H9 (cell line): ENCODE data around the gene DYRK4. TPM values are rescaled to one million over a fixed set of nuclear protein-coding genes. Genes with fewer than 3 reads are reported as not detected.

Experiments used
- DNase-seq: peaks from one replicate; pipeline ENCODE4 v3.0.0-alpha.2; 2017
- H2AFZ ChIP-seq: one replicate; pipeline ENCODE4 v1.6.1; 2013; ENCODE audit warnings: mild to moderate bottlenecking, low read length, control low read depth, moderate library complexity
- H2AK5ac ChIP-seq: 2 replicates; pipeline ENCODE4 v1.6.1; 2013; ENCODE audit warnings: low read length, control low read depth, mixed read lengths; ENCODE audit not compliant: insufficient read length
- H2BK120ac ChIP-seq: one replicate; pipeline ENCODE4 v1.6.1; 2013; ENCODE audit warnings: low read depth, mild to moderate bottlenecking, low read length, control low read depth, inconsistent platforms; ENCODE audit not compliant: poor library complexity, severe bottlenecking
- H2BK12ac ChIP-seq: 2 replicates; pipeline ENCODE4 v1.6.1; 2013; ENCODE audit warnings: low read length, control low read depth, mixed read lengths, low read depth; ENCODE audit not compliant: insufficient read length
- H2BK15ac ChIP-seq: 2 replicates; pipeline ENCODE4 v1.6.1; 2013; ENCODE audit warnings: low read depth, low read length, control low read depth
- H2BK20ac ChIP-seq: one replicate; pipeline ENCODE4 v1.6.1; 2013; ENCODE audit warnings: low read depth, mild to moderate bottlenecking, low read length, control low read depth, inconsistent platforms; ENCODE audit not compliant: poor library complexity, severe bottlenecking
- H2BK5ac ChIP-seq: 2 replicates; pipeline ENCODE4 v1.6.1; 2013; ENCODE audit warnings: low read length, control low read depth, mixed read lengths; ENCODE audit not compliant: insufficient read length
- H3K14ac ChIP-seq: 2 replicates; pipeline ENCODE4 v1.6.1; 2013; ENCODE audit warnings: low read length, control low read depth; ENCODE audit not compliant: insufficient read depth
- H3K18ac ChIP-seq: 2 replicates; pipeline ENCODE4 v1.6.1; 2013; ENCODE audit warnings: low read depth, mild to moderate bottlenecking, mixed read lengths, low read length, control low read depth; ENCODE audit not compliant: insufficient read length
- H3K23ac ChIP-seq: 2 replicates; pipeline ENCODE4 v1.6.1; 2013; ENCODE audit warnings: low read length, control low read depth, mixed read lengths, low read depth; ENCODE audit not compliant: insufficient read length
- H3K23me2 ChIP-seq: 2 replicates; pipeline ENCODE4 v1.6.1; 2013; ENCODE audit warnings: low read depth, mild to moderate bottlenecking, mixed read lengths, low read length, control low read depth; ENCODE audit not compliant: insufficient read length, poor library complexity, severe bottlenecking
- H3K27ac ChIP-seq: 2 replicates; pipeline ENCODE4 v1.5.1; 2013; ENCODE audit warnings: low read length, control low read depth, mixed read lengths, low read depth; ENCODE audit not compliant: insufficient read length
- H3K27me3 ChIP-seq: 2 replicates; pipeline ENCODE4 v1.6.1; 2013; ENCODE audit warnings: low read length, control low read depth, inconsistent platforms; ENCODE audit not compliant: insufficient read depth
- H3K4ac ChIP-seq: 2 replicates; pipeline ENCODE4 v1.6.1; 2013; ENCODE audit warnings: low read depth, mild to moderate bottlenecking, control low read depth, inconsistent platforms, low read length, moderate library complexity
- H3K4me1 ChIP-seq: 2 replicates; pipeline ENCODE4 v1.6.1; 2013; ENCODE audit warnings: low read length, control low read depth, inconsistent platforms; ENCODE audit not compliant: insufficient read depth
- H3K4me2 ChIP-seq: 2 replicates; pipeline ENCODE4 v1.6.1; 2013; ENCODE audit warnings: low read length, control low read depth, mixed read lengths; ENCODE audit not compliant: insufficient read length, insufficient read depth
- H3K56ac ChIP-seq: 2 replicates; pipeline ENCODE4 v1.6.1; 2013; ENCODE audit warnings: low read depth, mild to moderate bottlenecking, mixed read lengths, low read length, control low read depth; ENCODE audit not compliant: insufficient read length
- H3K79me1 ChIP-seq: 2 replicates; pipeline ENCODE4 v1.6.1; 2013; ENCODE audit warnings: low read depth, mild to moderate bottlenecking, moderate library complexity, low read length, control low read depth, inconsistent platforms; ENCODE audit not compliant: insufficient read depth, poor library complexity, severe bottlenecking
- H3K79me2 ChIP-seq: 2 replicates; pipeline ENCODE4 v1.6.1; 2013; ENCODE audit warnings: low read length, control low read depth, inconsistent platforms; ENCODE audit not compliant: insufficient read depth
- H3K9ac ChIP-seq: 2 replicates; pipeline ENCODE4 v1.6.1; 2013; ENCODE audit warnings: low read length, control low read depth, mixed read lengths; ENCODE audit not compliant: insufficient read length; ENCODE audit errors: extremely low read depth
- H3K9me3 ChIP-seq: one replicate; pipeline ENCODE4 v1.6.1; 2013; ENCODE audit warnings: low read depth, low read length, inconsistent platforms; ENCODE audit not compliant: control insufficient read depth
- H3T11ph ChIP-seq: one replicate; pipeline ENCODE4 v1.6.1; 2013; ENCODE audit warnings: mild to moderate bottlenecking, low read length, control low read depth, inconsistent platforms
- H4K20me1 ChIP-seq: one replicate; pipeline ENCODE4 v1.6.1; 2013; ENCODE audit not compliant: control insufficient read depth, insufficient read length, insufficient read depth
- H4K5ac ChIP-seq: 2 replicates; pipeline ENCODE4 v1.6.1; 2013; ENCODE audit warnings: low read depth, mild to moderate bottlenecking, mixed read lengths, low read length, control low read depth; ENCODE audit not compliant: insufficient read length
- H4K8ac ChIP-seq: replicated peaks from 2 replicates; pipeline ENCODE4 v1.6.1; 2013; ENCODE audit warnings: low read length, control low read depth, mixed read lengths, low read depth; ENCODE audit not compliant: insufficient read length
- H4K91ac ChIP-seq: 2 replicates; pipeline ENCODE4 v1.6.1; 2013; ENCODE audit warnings: low read depth, mild to moderate bottlenecking, moderate library complexity, mixed read lengths, low read length, control low read depth; ENCODE audit not compliant: insufficient read length
- H3K27ac Mint-ChIP-seq, 3 experiments: 2 replicates in 2 of 3; 3 replicates in 1 of 3; pipeline ENCODE4 v1.8.0; 2020 to 2021; ENCODE audit warnings: mixed read lengths in 3 of 3, mild to moderate bottlenecking in 1 of 3, moderate library complexity in 1 of 3
- H3K27me3 Mint-ChIP-seq: 2 replicates; pipeline ENCODE4 v1.8.0; 2021; ENCODE audit warnings: low read depth, mild to moderate bottlenecking, moderate library complexity, mixed read lengths
- H3K36me3 Mint-ChIP-seq, 3 experiments: 2 replicates in 2 of 3; 3 replicates in 1 of 3; pipeline ENCODE4 v1.8.0; 2020 to 2021; ENCODE audit warnings: low read depth in 3 of 3, mixed read lengths in 3 of 3; ENCODE audit not compliant: insufficient read depth in 1 of 3
- H3K4me1 Mint-ChIP-seq, 2 experiments: 2 replicates each; pipeline ENCODE4 v1.8.0; 2020; ENCODE audit warnings: mixed read lengths in 2 of 2
- H3K4me3 Mint-ChIP-seq, 2 experiments: 2 replicates in 1 of 2; 3 replicates in 1 of 2; pipeline ENCODE4 v1.8.0; 2020 to 2021; ENCODE audit warnings: mild to moderate bottlenecking in 2 of 2, mixed read lengths in 2 of 2, moderate library complexity in 1 of 2
- H3K9me3 Mint-ChIP-seq, 2 experiments: 2 replicates in 1 of 2; 3 replicates in 1 of 2; pipeline ENCODE4 v1.8.0; 2020; ENCODE audit warnings: mild to moderate bottlenecking in 2 of 2, mixed read lengths in 2 of 2, moderate library complexity in 1 of 2
- CTCF ChIP-seq: fragments of 200-600 bp; sonication (generic); conservative IDR thresholded peaks from 3 replicates; pipeline ENCODE4 v1.8.0; 2021; ENCODE audit warnings: antibody characterized with exemption, mild to moderate bottlenecking
- WGBS: extraction: QIAGEN DNeasy Blood & Tissue Kit; methylation state at CpG from one replicate; pipeline ENCODE4 v1.1.7; 2013; ENCODE audit warnings: missing lambda C conversion rate, low lambda C conversion rate, mixed read lengths; ENCODE audit not compliant: insufficient read length; ENCODE audit errors: extremely low coverage; 5-methylcytosine and 5-hydroxymethylcytosine counted together
- total RNA-seq: library from RNA; stranded (reverse); gene quantifications from 2 replicates; pipeline ENCODE4 v1.2.1, GENCODE V29; 2021

The DYRK4 gene
- total RNA-seq, 1 experiment from 2014 or later: 15.5 TPM

GRCh38 chr12:4603946-4604345, 41.9 kb downstream of the DYRK4 start:
- Mint-ChIP-seq H3K9me3 (no peaks in the 10 kb centered on the region), H3K4me1 (peaks cover 0 to 10% of the 10 kb centered on the region in 2 experiments; a peak in 3 of 4 replicates), H3K27ac (no peak overlapping the region), H3K4me3 (no peak overlapping the region), H3K27me3 (peaks cover 21% of the 10 kb centered on the region), H3K36me3 (peaks cover 0 to 5% (median 0%) of the 10 kb centered on the region in 3 experiments; a peak in 1 of 7 replicates)
- Histone ChIP-seq H3K9ac (no peak overlapping the region), H4K5ac (no peak overlapping the region), H3K27ac (no peak overlapping the region), H3K9me3 (no peaks in the 10 kb centered on the region), H3K79me2 (no peaks in the 10 kb centered on the region), H3T11ph (no peak overlapping the region), H3K4me1 (peaks cover 2% of the 10 kb centered on the region; the same call in 1 of the 2 replicates), H4K20me1 (no peaks in the 10 kb centered on the region), H3K79me1 (no peaks in the 10 kb centered on the region), H2BK120ac (no peak overlapping the region), H4K91ac (no peak overlapping the region), H3K18ac (no peak overlapping the region), H2BK5ac (no peak overlapping the region), H3K4ac (no peak overlapping the region), H4K8ac (no peak overlapping the region), H2BK12ac (no peak overlapping the region), H3K4me2 (no peak overlapping the region), H2BK20ac (no peak overlapping the region), H3K23me2 (peaks cover 3% of the 10 kb centered on the region), H2BK15ac (no peak overlapping the region), H3K14ac (no peak overlapping the region), H3K56ac (no peak overlapping the region), H2AK5ac (no peak overlapping the region), H3K27me3 (no peaks in the 10 kb centered on the region), H2AFZ (no peak overlapping the region), H3K23ac (no peak overlapping the region)
- WGBS: no CpG with 5 or more reads among the region's 1 CpG
- DNase-seq: no peak
- no peak for TF ChIP-seq CTCF
